Fibroblast of lung (primary cell): ENCODE results near the gene VSIG10L2. TPM values are rescaled to one million over a fixed set of nuclear protein-coding genes. Genes with fewer than 3 reads are reported as not detected.

ENCODE experiments used
- DNase-seq, 2 donors: peaks; one replicate each; pipeline versions ENCODE4 v3.0.0 to v3.0.0-alpha.2; 2010; ENCODE audit warnings: low read depth in 2 of 2
- H2AFZ ChIP-seq: 2 replicates; pipeline ENCODE4 v1.5.1; 2012; ENCODE audit warnings: low read length, control low read depth, inconsistent platforms
- H3K27ac ChIP-seq: 2 replicates; pipeline ENCODE4 v1.5.1; 2011; ENCODE audit warnings: low read length, control low read depth; ENCODE audit not compliant: insufficient read depth
- H3K27me3 ChIP-seq: 2 replicates; pipeline ENCODE4 v1.5.1; 2011; ENCODE audit warnings: mild to moderate bottlenecking, low read length; ENCODE audit not compliant: control insufficient read depth, insufficient read depth
- H3K36me3 ChIP-seq: 2 replicates; pipeline ENCODE4 v1.5.1; 2011; ENCODE audit warnings: low read length; ENCODE audit not compliant: control insufficient read depth, insufficient read depth
- H3K4me1 ChIP-seq: 2 replicates; pipeline ENCODE4 v1.5.1; 2011; ENCODE audit warnings: low read length; ENCODE audit not compliant: control insufficient read depth, insufficient read depth; ENCODE audit errors: extremely low read depth
- H3K4me2 ChIP-seq: 2 replicates; pipeline ENCODE4 v1.5.1; 2011; ENCODE audit warnings: low read length, control low read depth; ENCODE audit not compliant: insufficient read depth; ENCODE audit errors: extremely low read depth
- H3K4me3 ChIP-seq, 4 experiments: fragments of 200-600 bp in 1 of 4; sonication (generic) in 1 of 4; replicated peaks in 1 of 4; 2 replicates each; pipeline ENCODE4 v1.5.1; 2011 to 2016; ENCODE audit warnings: low read length in 4 of 4, low read depth in 3 of 4, mild to moderate bottlenecking in 3 of 4, control low read depth in 2 of 4, inconsistent platforms in 1 of 4, mixed read lengths in 1 of 4; ENCODE audit not compliant: insufficient read depth in 1 of 4; ENCODE audit errors: control extremely low read depth in 1 of 4
- H3K79me2 ChIP-seq: 2 replicates; pipeline ENCODE4 v1.5.1; 2012; ENCODE audit warnings: mild to moderate bottlenecking, low read length, inconsistent platforms; ENCODE audit not compliant: control insufficient read depth, insufficient read depth
- H3K9ac ChIP-seq: 2 replicates; pipeline ENCODE4 v1.5.1; 2011; ENCODE audit warnings: mild to moderate bottlenecking, low read length, control low read depth; ENCODE audit not compliant: insufficient read depth
- H3K9me3 ChIP-seq: 2 replicates; pipeline ENCODE4 v1.5.1; 2012; ENCODE audit warnings: low read depth, low read length; ENCODE audit not compliant: control insufficient read depth, insufficient read depth
- H4K20me1 ChIP-seq: 2 replicates; pipeline ENCODE4 v1.5.1; 2011; ENCODE audit warnings: low read length; ENCODE audit not compliant: control insufficient read depth, insufficient read depth; ENCODE audit errors: extremely low read depth
- EZH2 ChIP-seq: IDR thresholded peaks from 2 replicates; pipeline ENCODE4 v1.5.1; 2012; ENCODE audit warnings: low read length, control low read depth, mild to moderate bottlenecking; ENCODE audit errors: missing control alignments
- polyA plus RNA-seq, 2 donors: library from polyadenylated mRNA; depleted of rRNA in 1 of 2; stranded (reverse) in 1 of 2; unstranded in 1 of 2; fragments of >200 nt; gene quantifications; 2 replicates each; pipeline ENCODE4 v1.2.1, GENCODE V29; 2011 to 2012; ENCODE audit warnings: missing spikeins in 1 of 2
- total RNA-seq: library from RNA; depleted of rRNA; stranded (reverse); fragments of >200 nt; gene quantifications from 2 replicates; pipeline ENCODE4 v1.2.1, GENCODE V29; 2014
- TF ChIP-seq, protein P1 (sequence below), 2 donors: IDR thresholded peaks in 1 of 2; conservative IDR thresholded peaks in 1 of 2; 1 replicate in 1 of 2; 2 replicates in 1 of 2; pipeline ENCODE4 v1.5.1; 2011 to 2012; ENCODE audit warnings: low read length in 2 of 2, control low read depth in 1 of 2, inconsistent platforms in 1 of 2, low read depth in 1 of 2, mild to moderate bottlenecking in 1 of 2

The VSIG10L2 gene
- total and polyA plus RNA-seq, 2 donors (not counting 1 experiment from before 2014, with no cell fraction given), result not detected

DNA sequence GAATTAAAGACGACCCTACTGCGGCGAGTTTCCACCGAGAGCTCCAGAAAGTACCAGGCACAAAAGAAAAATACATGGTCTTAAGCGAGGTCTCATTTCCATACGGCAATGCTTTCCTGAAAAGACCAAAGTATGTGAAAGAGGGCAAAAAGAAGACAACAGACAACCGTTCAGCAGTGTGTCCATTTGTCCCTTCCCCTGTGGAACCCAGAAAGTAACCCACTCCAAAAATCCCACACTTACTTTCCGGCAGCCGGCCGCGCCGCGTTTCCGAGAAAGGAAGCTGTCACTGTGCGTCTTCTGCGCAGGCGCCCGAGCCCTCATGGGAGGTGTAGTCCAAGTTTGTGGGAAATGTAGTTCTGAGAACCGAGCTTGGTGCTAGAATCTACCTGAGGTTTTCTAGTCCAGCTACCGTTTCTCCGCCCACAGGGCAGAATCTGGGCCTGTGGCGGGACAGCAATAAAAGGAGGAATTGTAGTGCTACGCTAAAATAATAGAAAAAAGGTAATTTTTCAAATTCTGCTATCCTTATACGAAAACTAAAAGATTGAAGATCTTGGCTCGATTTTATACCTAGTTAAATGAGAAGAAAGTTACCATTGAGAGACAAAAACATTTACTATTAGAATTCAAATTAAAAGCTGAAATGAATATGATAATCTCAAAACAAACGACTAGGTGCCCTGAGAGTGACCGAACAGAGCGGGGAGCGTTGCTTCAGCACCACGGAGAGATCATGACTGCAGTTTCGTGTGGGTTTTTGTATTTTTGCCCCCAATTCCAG is 42.7 kb upstream of the VSIG10L2 start, which contains the start of gene PUS3:
Gene PUS3 (minus strand): TSS at position 280 of the 784 bp plus-strand sequence. CDS start 6,922 bp downstream, outside the sequence.
- peak; percentile 76 to 82 for DNase-seq
- Histone ChIP-seq H3K9me3 (no peaks in the 10 kb centered on the region), H3K27ac (peak within 1 kb of the TSS; percentile 84), H3K36me3 (peaks cover 4% of the 10 kb centered on the region), H3K9ac (peak within 1 kb of the TSS; percentile 56), H3K27me3 (peaks cover 18% of the 10 kb centered on the region), H3K4me2 (peak within 1 kb of the TSS; percentile 86), H4K20me1 (no peaks in the 10 kb centered on the region), H3K4me1 (no peaks in the 10 kb centered on the region), H3K79me2 (peaks cover 8% of the 10 kb centered on the region), H3K4me3 (peak within 1 kb of the TSS; percentile 73 to 99 (median 96)), H2AFZ (peak within 1 kb of the TSS; percentile 99)
- no peak for TF ChIP-seq EZH2
- TF ChIP-seq, protein P1, sequence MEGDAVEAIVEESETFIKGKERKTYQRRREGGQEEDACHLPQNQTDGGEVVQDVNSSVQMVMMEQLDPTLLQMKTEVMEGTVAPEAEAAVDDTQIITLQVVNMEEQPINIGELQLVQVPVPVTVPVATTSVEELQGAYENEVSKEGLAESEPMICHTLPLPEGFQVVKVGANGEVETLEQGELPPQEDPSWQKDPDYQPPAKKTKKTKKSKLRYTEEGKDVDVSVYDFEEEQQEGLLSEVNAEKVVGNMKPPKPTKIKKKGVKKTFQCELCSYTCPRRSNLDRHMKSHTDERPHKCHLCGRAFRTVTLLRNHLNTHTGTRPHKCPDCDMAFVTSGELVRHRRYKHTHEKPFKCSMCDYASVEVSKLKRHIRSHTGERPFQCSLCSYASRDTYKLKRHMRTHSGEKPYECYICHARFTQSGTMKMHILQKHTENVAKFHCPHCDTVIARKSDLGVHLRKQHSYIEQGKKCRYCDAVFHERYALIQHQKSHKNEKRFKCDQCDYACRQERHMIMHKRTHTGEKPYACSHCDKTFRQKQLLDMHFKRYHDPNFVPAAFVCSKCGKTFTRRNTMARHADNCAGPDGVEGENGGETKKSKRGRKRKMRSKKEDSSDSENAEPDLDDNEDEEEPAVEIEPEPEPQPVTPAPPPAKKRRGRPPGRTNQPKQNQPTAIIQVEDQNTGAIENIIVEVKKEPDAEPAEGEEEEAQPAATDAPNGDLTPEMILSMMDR (conservative IDR thresholded peaks at IDR 0.05 in 1 of 2, IDR thresholded peaks at IDR 0.05 in 1 of 2; ENCODE audit: low read depth in 1 of 2, low read length in 2 of 2), result no peak

DNA sequence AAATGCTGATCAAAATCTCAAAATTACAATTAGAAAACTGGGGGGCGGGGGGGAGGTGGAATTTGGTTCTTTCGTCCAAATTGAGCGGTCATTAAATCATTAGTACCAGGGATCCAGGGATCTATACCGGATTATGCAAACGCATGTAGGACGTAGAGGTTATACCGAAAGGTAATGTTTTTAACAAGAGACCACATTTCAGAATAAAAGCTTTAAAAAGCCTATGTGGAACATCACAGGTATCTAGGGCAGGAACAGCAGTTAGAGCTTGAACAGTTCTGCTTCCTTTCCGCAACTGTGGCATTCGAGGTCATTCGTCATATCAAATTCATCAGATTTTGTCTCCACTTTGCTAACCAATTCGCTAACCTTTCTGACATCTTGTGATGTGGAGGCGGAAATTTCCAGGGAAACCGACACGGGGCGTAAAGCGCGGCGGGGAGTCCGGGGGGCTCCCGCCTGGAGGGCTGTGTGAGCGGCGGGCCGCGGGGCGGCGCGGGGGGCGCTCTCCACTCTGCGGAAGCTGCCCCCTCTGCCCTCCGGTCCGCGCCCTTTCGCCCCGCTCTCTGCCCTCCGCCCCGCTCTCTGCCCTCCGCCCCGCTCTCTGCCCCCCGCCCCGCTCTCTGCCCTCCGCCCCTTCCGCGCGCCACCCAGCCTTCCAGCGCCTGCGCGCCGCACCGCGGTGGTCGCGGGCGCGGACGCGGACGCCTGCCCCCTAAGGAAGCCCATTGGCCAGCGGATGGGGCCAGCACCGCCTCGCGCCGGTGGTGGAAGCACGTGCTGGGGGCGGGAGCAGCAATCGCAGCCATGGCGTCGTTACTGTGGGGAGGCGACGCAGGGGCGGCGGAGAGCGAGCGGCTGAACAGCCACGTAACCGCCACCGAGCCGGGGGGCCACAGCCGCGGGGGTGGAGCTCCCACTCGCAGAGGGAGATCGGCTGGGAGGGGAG is 41.9 kb upstream of the VSIG10L2 start, which contains the start of gene DDX25:
Gene DDX25 (plus strand): TSS at position 798 of the 949 bp plus-strand sequence. CDS start 10 bp downstream, at position 808.
- Histone ChIP-seq H3K27me3 (peaks cover 18% of the 10 kb centered on the region), H2AFZ (no peak within 1 kb of the TSS), H4K20me1 (no peaks in the 10 kb centered on the region), H3K36me3 (peaks cover 4% of the 10 kb centered on the region), H3K4me3 (peak within 1 kb of the TSS in 3 of 4 experiments; percentile 27 to 99 (median 98)), H3K27ac (no peak within 1 kb of the TSS), H3K79me2 (peaks cover 2% of the 10 kb centered on the region), H3K9me3 (no peaks in the 10 kb centered on the region), H3K9ac (no peak within 1 kb of the TSS), H3K4me2 (peak within 1 kb of the TSS; percentile 63), H3K4me1 (no peaks in the 10 kb centered on the region)
- no peak for DNase-seq
- TF ChIP-seq, protein P1 (conservative IDR thresholded peaks at IDR 0.05 in 1 of 2, IDR thresholded peaks at IDR 0.05 in 1 of 2; ENCODE audit: low read depth in 1 of 2, low read length in 2 of 2), result no peak
- TF ChIP-seq EZH2, result peak; percentile 86

DNA sequence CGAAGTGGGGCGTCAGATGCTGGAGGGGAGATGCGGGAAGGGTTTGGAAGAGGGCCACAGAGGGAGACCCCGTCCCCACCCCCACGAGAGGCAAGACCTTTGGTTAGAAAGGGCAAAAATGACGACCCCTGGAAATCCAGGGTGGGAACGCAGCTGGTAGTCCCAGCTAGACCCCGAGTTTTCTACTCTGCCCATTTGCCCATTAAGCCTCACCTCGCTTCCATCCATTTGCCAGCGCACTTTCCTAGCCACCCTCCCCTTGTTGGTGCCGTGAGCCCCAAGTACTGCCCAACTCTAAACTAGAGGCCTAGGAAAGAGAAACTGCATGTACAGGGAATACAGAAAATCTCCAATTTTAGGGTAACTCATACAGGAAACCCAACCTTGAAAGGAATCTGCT is 41.2 kb upstream of the VSIG10L2 start:
- no peak overlapping the region for H3K4me2 ChIP-seq
- TF ChIP-seq, protein P1 (conservative IDR thresholded peaks at IDR 0.05 in 1 of 2, IDR thresholded peaks at IDR 0.05 in 1 of 2; ENCODE audit: low read depth in 1 of 2, low read length in 2 of 2), result no peak
- peak; percentile 32 for TF ChIP-seq EZH2
- no peak overlapping the region for H3K27ac ChIP-seq
- H3K4me3 ChIP-seq, result no peak overlapping the region
- no peaks in the 10 kb centered on the region for H3K4me1 ChIP-seq
- no peaks in the 10 kb centered on the region for H4K20me1 ChIP-seq
- H3K36me3 ChIP-seq, result peaks cover 4% of the 10 kb centered on the region
- no peak for DNase-seq
- H3K9ac ChIP-seq, result no peak overlapping the region
- H3K27me3 ChIP-seq, result peaks cover 18% of the 10 kb centered on the region
- no peaks in the 10 kb centered on the region for H3K9me3 ChIP-seq
- no peak overlapping the region for H2AFZ ChIP-seq
- H3K79me2 ChIP-seq, result peaks cover 1% of the 10 kb centered on the region
